Esophagus squamous epithelium (tissue), 5 donors: ENCODE data around the gene TMC8. TPM values are rescaled to one million over a fixed set of nuclear protein-coding genes. Genes with fewer than 3 reads are reported as not detected.
A peak's percentile ranks its signal among the peaks of the same experiment; 100 is the strongest.

Experiments used
- DNase-seq: peaks from one replicate; lab custom pipeline; 2025; lab: John Stamatoyannopoulos, UW
- H3K27ac ChIP-seq, 4 donors: fragments of 200-600 bp; sonication (generic); one replicate each; pipeline ENCODE4 v1.5.1; 2016 to 2019; ENCODE audit warnings: mild to moderate bottlenecking in 1 of 4
- H3K27me3 ChIP-seq, 4 donors: fragments of 200-600 bp; sonication (generic); 1 replicate in 3 of 4; 2 replicates in 1 of 4; pipeline versions ENCODE4 v1.5.1 to v1.6.0; 2017 to 2021; ENCODE audit warnings: antibody characterized with exemption in 1 of 4
- H3K36me3 ChIP-seq, 3 donors: fragments of 200-600 bp; sonication (generic); one replicate each; pipeline ENCODE4 v1.5.1; 2016 to 2019
- H3K4me1 ChIP-seq, 3 donors: fragments of 200-600 bp; sonication (generic); one replicate each; pipeline ENCODE4 v1.5.1; 2017 to 2019
- H3K4me3 ChIP-seq, 4 donors: fragments of 200-600 bp; sonication (generic); 1 replicate in 3 of 4; 2 replicates in 1 of 4; pipeline ENCODE4 v1.5.1; 2016 to 2019; ENCODE audit warnings: mild to moderate bottlenecking in 2 of 4, moderate library complexity in 1 of 4
- H3K9me3 ChIP-seq, 3 donors: fragments of 200-600 bp; sonication (generic); one replicate each; pipeline ENCODE4 v1.5.1; 2016 to 2019
- CTCF ChIP-seq, 6 experiments: fragments of 450-650 bp in 4 of 6; fragments of 200-600 bp in 2 of 6; sonication (generic) in 2 of 6; IDR thresholded peaks; one replicate each; pipeline ENCODE4 v1.5.1; 2016 to 2019; ENCODE audit warnings: antibody characterized with exemption in 6 of 6, mild to moderate bottlenecking in 4 of 6, moderate library complexity in 4 of 6
- POLR2A ChIP-seq, 4 donors: fragments of 450-650 bp; IDR thresholded peaks; one replicate each; pipeline ENCODE4 v1.6.1; 2017; ENCODE audit warnings: antibody characterized with exemption in 4 of 4, mild to moderate bottlenecking in 4 of 4, moderate library complexity in 3 of 4
- WGBS, 2 donors: methylation state at CpG; one replicate each; pipeline ENCODE4 v1.1.5; 2018; 5-methylcytosine and 5-hydroxymethylcytosine counted together
- intact Hi-C: fragments of 100-400 bp; cut with DNase I; formaldehyde crosslinking; loops from one replicate; pipeline ENCODE4 v1.15.0; 2022
- total RNA-seq, 4 donors: library from RNA; depleted of rRNA; stranded (reverse); fragments of >200 nt; gene quantifications; one replicate each; pipeline ENCODE4 v1.1.0, GENCODE V29; 2016
- donor health status: DM: yes; HTN: yes; CAD: no.

TMC8 gene
- total RNA-seq, 4 donors from 2014 or later = 1.00 to 5.7 (median 1.5) TPM

- DNase-seq = no peak
- Histone ChIP-seq H3K36me3 (peaks cover 0 to 33% (median 8%) of the 10 kb centered on the region in 3 donors), H3K27me3 (no peaks in the 10 kb centered on the region)
These were observed 42.6 kb downstream of the TMC8 start for GRCh38 chr17:78173097-78173715.

GRCh38 chr17:78174346-78174869, 43.8 kb downstream of the TMC8 start:
- intact Hi-C loops = no loop called here
- peak in 2 of 4 donors; percentile 13 to 41 for TF ChIP-seq POLR2A (IDR thresholded peaks at IDR 0.05)
- TF ChIP-seq CTCF (IDR thresholded peaks at IDR 0.05) = peak in 5 of 6 experiments; percentile 44 to 75 (median 63)
- no peak for DNase-seq
- Histone ChIP-seq H3K27me3 (no peaks in the 10 kb centered on the region), H3K9me3 (no peaks in the 10 kb centered on the region), H3K27ac (peak overlapping the region; percentile 66 to 98 (median 88)), H3K4me3 (peak overlapping the region in 2 of 4 donors; percentile 21 to 23), H3K36me3 (peaks cover 0 to 33% (median 8%) of the 10 kb centered on the region in 3 donors), H3K4me1 (peaks cover 52 to 87% (median 77%) of the 10 kb centered on the region in 3 donors)
- WGBS, 2 donors = 27 to 40% methylated on average over 2 to 5 of the region's 15 CpGs

More at GRCh38 chr17:78173097-78173715, 42.6 kb downstream of the TMC8 start:
- intact Hi-C loops = no loop called here
- no peaks in the 10 kb centered on the region for H3K9me3 ChIP-seq
- peaks cover 56 to 89% (median 76%) of the 10 kb centered on the region in 3 donors for H3K4me1 ChIP-seq
- H3K27ac ChIP-seq = peak overlapping the region; percentile 66 to 98 (median 88)
- H3K4me3 ChIP-seq = no peak overlapping the region
- TF ChIP-seq POLR2A (IDR thresholded peaks at IDR 0.05) (peak in 1 of 4 donors; percentile 21), CTCF (IDR thresholded peaks at IDR 0.05) (no peak)
- WGBS, 2 donors = 26 to 46% methylated on average over 4 to 7 of the region's 11 CpGs

GRCh38 chr17:78174870-78175642, 44.5 kb downstream of the TMC8 start:
- intact Hi-C loops = no loop called here
- Histone ChIP-seq H3K27ac (peak overlapping the region; percentile 66 to 98 (median 88)), H3K9me3 (no peaks in the 10 kb centered on the region), H3K27me3 (no peaks in the 10 kb centered on the region), H3K36me3 (peaks cover 0 to 32% (median 8%) of the 10 kb centered on the region in 3 donors), H3K4me1 (peaks cover 45 to 87% (median 77%) of the 10 kb centered on the region in 3 donors), H3K4me3 (peak overlapping the region in 2 of 4 donors; percentile 21 to 23)
- TF ChIP-seq POLR2A (IDR thresholded peaks at IDR 0.05) (no peak), CTCF (IDR thresholded peaks at IDR 0.05) (peak in 1 of 6 experiments; percentile 1)
- DNase-seq = no peak
- WGBS, 2 donors = 66 to 87% methylated on average over 7 to 10 of the region's 28 CpGs

GRCh38 chr17:78175643-78175981, 45.0 kb downstream of the TMC8 start:
- Histone ChIP-seq H3K27me3 (no peaks in the 10 kb centered on the region), H3K27ac (peak overlapping the region in 3 of 4 donors; percentile 82 to 98 (median 94)), H3K4me3 (no peak overlapping the region), H3K4me1 (peaks cover 45 to 87% (median 80%) of the 10 kb centered on the region in 3 donors), H3K36me3 (peaks cover 0 to 27% (median 7%) of the 10 kb centered on the region in 3 donors), H3K9me3 (no peaks in the 10 kb centered on the region)
- TF ChIP-seq POLR2A (IDR thresholded peaks at IDR 0.05) (no peak), CTCF (IDR thresholded peaks at IDR 0.05) (no peak)
- DNase-seq = no peak
- 88 to 91% methylated on average over 8 to 10 of the region's 14 CpGs for WGBS, 2 donors
- intact Hi-C loops = no loop called here
